ENCODE results near the gene CCNQ.

Gene CCNQ

DNA sequence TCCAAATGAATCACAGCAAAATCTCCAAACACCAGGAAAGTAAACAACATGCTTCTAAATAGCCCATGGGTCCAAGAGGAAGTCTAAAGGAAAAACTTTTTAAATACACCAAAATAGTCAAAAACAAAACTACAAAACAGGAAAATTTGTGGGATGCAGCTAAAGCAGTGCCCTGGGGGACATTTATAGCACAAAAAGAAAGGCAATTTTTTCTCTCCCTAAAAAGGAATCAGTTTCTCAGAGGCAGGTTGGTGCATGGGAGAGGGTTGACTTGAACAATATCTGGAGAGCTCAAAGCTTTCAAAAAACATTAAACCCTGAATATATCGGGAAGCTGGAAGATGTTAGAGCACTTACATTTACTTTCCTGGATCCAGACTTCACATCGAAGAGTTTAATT lies 32.4 kb upstream of the CCNQ start:
- TF ChIP-seq, protein P1, sequence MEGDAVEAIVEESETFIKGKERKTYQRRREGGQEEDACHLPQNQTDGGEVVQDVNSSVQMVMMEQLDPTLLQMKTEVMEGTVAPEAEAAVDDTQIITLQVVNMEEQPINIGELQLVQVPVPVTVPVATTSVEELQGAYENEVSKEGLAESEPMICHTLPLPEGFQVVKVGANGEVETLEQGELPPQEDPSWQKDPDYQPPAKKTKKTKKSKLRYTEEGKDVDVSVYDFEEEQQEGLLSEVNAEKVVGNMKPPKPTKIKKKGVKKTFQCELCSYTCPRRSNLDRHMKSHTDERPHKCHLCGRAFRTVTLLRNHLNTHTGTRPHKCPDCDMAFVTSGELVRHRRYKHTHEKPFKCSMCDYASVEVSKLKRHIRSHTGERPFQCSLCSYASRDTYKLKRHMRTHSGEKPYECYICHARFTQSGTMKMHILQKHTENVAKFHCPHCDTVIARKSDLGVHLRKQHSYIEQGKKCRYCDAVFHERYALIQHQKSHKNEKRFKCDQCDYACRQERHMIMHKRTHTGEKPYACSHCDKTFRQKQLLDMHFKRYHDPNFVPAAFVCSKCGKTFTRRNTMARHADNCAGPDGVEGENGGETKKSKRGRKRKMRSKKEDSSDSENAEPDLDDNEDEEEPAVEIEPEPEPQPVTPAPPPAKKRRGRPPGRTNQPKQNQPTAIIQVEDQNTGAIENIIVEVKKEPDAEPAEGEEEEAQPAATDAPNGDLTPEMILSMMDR (conservative IDR thresholded peaks at IDR 0.05) = no peak
- no peak overlapping the region for H3K27ac ChIP-seq

DNA sequence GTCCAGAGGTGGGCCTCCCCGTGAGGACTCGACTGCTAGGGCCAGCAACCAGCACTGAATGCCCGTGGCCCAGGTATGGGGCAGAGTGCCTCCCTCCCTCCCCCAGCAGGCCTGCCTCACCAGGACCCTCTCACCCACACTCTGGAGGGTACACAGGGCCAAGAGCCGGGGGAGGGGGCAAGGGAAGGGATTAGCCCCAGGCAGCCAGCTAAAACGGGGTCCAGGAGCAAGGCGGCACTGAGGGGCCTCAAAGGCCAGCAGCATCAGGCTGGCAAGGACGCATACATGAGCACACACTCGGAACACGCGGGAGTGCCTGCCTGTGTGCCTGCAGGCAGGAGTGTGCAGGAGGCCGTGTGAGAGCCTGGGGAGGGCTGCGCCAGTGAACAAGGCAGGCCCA lies 29.7 kb upstream of the CCNQ start:
- no peak overlapping the region for H3K27ac ChIP-seq
- TF ChIP-seq, protein P1 (conservative IDR thresholded peaks at IDR 0.05) = no peak

DNA sequence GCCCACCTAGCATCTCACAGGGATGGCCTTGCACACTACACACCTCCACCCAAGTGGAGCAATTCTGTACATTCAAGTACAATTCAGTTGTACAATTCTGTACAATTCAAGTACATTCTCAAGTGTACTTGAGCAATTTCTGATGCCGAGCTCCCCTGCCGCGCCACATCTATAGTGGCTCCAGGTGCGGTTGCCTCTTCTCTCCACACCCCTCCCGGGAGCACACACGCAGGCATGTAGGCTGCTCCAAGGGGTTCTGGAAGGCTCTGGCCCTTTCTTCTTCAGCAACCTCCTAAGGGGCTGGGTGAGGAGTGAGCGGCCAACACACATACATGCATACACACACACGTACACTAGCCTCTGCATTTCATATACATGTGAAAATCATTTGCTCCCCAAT lies 29.2 kb upstream of the CCNQ start:
- TF ChIP-seq, protein P1 (conservative IDR thresholded peaks at IDR 0.05) = no peak
- no peak overlapping the region for H3K27ac ChIP-seq

DNA sequence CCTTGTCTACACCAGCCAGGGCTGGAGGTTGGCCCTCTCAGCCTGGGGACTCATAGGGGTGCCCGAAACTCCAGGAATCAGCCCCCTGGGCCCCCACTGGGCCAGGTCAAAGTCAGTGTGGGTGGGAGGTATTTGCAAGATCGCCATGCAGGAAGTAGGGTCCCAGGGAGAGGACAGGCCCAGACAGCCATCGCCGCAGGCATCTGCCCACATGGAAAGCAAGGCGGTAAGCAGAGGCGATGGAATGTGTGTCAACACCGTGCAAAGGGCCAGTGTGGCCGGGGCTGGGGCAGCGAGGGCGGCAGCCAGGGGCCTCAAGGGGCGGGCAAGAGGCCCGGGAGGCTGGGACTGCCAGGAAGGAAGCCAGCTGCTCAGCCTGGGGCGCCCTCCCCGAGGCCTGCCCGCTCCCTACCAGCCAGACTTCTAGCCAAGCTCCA lies 28.8 kb upstream of the CCNQ start:
- H3K27ac ChIP-seq = no peak overlapping the region
- TF ChIP-seq, protein P1 (conservative IDR thresholded peaks at IDR 0.05) = no peak

DNA sequence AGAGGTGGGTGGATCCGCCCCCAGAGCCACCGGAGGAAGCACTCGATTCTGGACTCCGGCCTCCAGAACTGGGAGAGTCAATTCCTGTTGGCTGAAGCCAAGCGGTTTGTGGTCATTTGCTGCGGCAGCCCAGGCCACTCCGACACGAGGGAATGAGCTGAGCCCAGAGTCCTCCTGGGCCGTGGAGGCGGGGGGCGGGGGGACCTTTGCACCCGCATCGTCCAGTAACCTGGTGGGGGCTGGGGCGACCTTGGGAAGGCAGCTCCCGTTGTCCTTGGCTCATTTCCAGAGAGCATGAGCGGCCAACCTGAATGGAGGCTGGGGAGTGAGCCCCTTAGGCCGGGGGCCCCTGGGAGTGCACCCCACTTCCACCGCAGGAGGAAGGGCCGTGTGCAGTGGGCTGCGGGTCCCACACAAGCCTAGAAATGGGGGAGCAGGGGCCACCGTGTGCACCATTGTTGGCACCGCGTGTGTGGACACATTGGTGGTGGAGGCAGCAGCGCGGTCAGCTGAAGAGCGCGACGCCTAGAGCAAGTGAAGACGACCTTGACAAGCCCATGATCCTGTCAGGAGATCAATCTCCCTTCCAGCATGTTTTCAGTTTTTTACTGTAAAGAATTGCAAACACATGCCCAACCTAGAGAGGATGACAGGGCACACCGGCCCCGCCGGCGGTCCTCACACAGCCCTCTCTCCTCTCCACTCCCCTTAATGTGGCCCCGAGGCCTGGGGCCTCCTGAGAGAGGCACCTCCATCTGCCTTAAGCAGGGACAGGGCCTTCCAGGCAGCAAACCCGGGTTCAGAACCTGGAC lies 28.1 kb upstream of the CCNQ start:
- TF ChIP-seq, protein P1 (conservative IDR thresholded peaks at IDR 0.05) = no peak
- H3K27ac ChIP-seq = no peak overlapping the region

DNA sequence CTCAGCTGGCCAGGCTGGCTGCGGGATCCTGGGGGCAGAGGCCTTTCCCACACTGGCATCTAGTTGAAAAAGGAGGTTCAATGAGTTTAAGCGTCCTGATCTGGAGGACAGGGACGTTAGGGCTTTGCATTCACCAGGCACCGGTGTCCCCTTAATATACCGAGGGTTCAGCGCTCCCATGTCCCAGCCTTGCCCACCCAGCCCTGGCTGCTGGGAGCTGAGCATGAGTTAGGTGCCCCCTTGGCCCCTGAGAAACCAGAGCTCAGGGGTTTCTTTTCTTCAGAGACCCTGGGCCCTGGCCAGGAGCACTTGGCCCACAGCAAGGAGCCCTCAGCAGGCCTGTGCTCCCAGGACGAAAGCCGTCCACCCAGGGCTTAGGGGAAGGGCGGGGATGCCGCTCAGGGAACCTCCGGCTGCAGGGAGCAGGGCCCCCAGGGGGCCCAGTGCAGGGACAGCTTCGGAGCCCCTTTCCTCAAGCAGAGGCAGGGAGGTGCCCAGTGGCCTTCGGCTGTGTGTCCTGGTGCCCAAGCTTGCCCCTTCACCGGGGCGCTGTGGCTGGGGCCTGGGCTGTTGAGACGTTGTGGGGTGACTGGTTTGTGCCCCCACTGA lies 27.2 kb upstream of the CCNQ start:
- TF ChIP-seq, protein P1 (conservative IDR thresholded peaks at IDR 0.05) = no peak
- no peak overlapping the region for H3K27ac ChIP-seq

DNA sequence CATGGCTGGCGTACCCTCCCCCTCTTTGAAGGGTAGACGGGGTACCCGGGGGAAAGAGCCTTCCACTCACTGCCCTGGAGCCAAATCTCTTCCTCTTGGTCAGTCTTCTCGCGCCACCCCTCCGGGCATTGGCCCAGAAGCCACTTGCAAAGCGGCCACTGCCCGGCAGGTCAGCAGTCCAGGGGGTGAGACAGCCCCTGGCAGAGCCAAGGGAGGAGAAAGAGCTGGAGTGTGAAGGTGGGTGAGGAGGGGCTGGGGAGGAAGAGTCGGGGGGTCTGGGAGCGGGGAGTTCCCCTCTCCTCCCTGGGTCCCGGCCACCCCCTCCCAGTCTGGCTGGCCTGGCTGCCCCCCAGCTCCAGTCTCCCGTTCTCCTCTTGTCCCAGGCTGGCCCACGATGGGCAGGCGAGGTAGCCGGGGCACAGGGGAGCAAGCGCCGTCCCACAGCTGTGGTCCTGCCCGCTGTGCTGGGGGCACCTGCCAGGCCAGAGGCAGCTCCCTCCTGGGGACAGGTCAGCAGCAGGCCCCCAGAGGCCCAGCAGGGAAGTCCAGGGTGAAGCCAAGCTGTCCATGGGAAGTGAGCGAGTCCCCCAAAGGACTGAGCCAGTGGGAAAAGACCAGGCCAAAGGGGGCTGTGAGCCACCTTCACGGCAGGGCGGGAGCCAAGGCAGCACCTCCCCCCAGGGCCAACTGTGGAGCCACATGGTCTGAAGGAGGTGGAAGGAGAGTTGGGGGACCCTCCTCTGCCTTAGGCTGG lies 26.5 kb upstream of the CCNQ start:
- H3K27ac ChIP-seq = no peak overlapping the region
- TF ChIP-seq, protein P1 (conservative IDR thresholded peaks at IDR 0.05) = no peak
